BJ (cell line): Measurements from ENCODE around the gene RIMS1. TPM values are rescaled to one million over a fixed set of nuclear protein-coding genes. Genes with fewer than 3 reads are reported as not detected.

ENCODE experiments used
- CTCF ChIA-PET: fragments of 350-600 bp; formaldehyde crosslinking; extraction: SDS; loops from one replicate; lab custom pipeline; 2021; ENCODE audit warnings: antibody characterized with exemption, inconsistent platforms; lab: Yijun Ruan, JAX
- POLR2A ChIA-PET: fragments of 300-600 bp; sonication (Branson Sonifier 250); formaldehyde crosslinking; extraction: SDS; loops from one replicate; lab custom pipeline; 2021; ENCODE audit warnings: antibody characterized with exemption; lab: Charles Lee
- DNase-seq: peaks from one replicate; pipeline ENCODE4 v3.0.0-alpha.2; 2011; ENCODE audit warnings: low read depth
- H3K27me3 ChIP-seq: 2 replicates; pipeline ENCODE4 v1.6.0; 2011; ENCODE audit warnings: low read length; ENCODE audit not compliant: control insufficient read depth, insufficient read depth
- H3K36me3 ChIP-seq: 2 replicates; pipeline ENCODE4 v1.5.1; 2011; ENCODE audit warnings: low read length; ENCODE audit not compliant: control insufficient read depth, insufficient read depth
- H3K4me3 ChIP-seq: 2 replicates; pipeline ENCODE4 v1.5.1; 2011; ENCODE audit warnings: low read depth, mild to moderate bottlenecking, control low read depth, low read length
- polyA minus RNA-seq: library from RNA; depleted of rRNA, polyadenylated mRNA; stranded (reverse); fragments of >200 nt; gene quantifications from 2 replicates; pipeline ENCODE4 v1.2.3, GENCODE V29; 2011; rRNA and poly(A)+ RNA removed
- polyA plus RNA-seq: library from polyadenylated mRNA; depleted of rRNA; stranded (reverse); fragments of >200 nt; gene quantifications from 2 replicates; pipeline ENCODE4 v1.2.3, GENCODE V29; 2011; rRNA removed
- TF ChIP-seq, protein P1 (sequence below): IDR thresholded peaks from 2 replicates; pipeline ENCODE4 v1.5.1; 2011; ENCODE audit warnings: low read depth, mild to moderate bottlenecking, control low read depth, inconsistent platforms, low read length, moderate library complexity; ENCODE audit not compliant: insufficient read depth

Gene RIMS1
- polyA plus RNA-seq, result 0.28 and 0.29 TPM in 2 replicates
- polyA minus RNA-seq, result 2.6 and 4.1 TPM in 2 replicates

DNA sequence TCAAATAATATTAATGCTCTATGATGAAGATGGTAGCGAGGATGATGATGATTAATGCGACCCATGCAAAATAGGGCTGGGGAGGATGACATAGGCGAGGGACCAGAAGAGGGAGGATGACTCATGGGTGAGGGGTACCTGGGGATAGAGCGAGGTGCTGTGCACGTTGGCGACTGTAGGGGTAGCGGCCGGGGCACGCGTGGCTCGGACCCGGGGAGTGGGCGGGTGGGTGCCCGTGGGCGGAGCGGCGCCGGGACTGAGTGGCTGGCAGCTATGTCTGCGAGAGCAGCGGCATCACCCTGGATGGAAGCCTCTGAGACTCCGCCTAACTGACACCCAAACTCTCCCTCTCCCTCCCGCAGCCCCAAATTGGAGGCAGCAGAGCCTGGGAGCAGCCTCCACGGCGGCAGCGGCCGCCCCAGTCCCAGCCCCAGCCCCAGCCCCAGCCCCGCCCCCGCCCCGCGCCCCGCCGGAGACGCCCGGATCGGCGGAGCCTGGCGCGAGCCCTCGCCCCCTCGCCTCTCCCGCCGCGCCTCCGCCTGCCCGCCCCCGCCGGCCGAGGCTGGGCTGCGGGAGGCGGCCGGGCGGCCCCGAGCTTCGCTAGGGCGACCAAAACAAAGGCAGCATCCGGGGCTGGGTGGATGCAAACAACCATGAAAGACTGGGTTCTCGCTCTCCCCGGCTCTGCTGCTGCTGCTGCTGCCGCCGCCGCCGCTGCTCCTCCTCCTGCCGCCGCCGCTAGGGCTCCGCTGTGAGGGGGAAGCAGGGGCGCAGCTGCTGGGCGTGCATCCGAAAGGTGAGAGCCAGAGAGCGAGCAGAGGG, at the start of gene RIMS1:
Gene RIMS1 (plus strand): TSS at position 367 of the 822 bp plus-strand sequence. CDS start 474 bp downstream, outside the sequence.
- H3K4me3 ChIP-seq, result peak within 1 kb of the TSS; percentile 52
- TF ChIP-seq, protein P1, sequence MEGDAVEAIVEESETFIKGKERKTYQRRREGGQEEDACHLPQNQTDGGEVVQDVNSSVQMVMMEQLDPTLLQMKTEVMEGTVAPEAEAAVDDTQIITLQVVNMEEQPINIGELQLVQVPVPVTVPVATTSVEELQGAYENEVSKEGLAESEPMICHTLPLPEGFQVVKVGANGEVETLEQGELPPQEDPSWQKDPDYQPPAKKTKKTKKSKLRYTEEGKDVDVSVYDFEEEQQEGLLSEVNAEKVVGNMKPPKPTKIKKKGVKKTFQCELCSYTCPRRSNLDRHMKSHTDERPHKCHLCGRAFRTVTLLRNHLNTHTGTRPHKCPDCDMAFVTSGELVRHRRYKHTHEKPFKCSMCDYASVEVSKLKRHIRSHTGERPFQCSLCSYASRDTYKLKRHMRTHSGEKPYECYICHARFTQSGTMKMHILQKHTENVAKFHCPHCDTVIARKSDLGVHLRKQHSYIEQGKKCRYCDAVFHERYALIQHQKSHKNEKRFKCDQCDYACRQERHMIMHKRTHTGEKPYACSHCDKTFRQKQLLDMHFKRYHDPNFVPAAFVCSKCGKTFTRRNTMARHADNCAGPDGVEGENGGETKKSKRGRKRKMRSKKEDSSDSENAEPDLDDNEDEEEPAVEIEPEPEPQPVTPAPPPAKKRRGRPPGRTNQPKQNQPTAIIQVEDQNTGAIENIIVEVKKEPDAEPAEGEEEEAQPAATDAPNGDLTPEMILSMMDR, result peak; percentile 58
- DNase-seq, result no peak
- ChIA-PET CTCF (interaction anchor here (0.6 to 0.8 kb wide), 2 partner anchors 15 to 117 kb away, joined by 3 read pairs; no protein-coding TSS in a partner anchor), POLR2A (no interaction called here)
- no peaks in the 10 kb centered on the region for H3K36me3 ChIP-seq
- H3K27me3 ChIP-seq, result peaks cover 18% of the 10 kb centered on the region

DNA sequence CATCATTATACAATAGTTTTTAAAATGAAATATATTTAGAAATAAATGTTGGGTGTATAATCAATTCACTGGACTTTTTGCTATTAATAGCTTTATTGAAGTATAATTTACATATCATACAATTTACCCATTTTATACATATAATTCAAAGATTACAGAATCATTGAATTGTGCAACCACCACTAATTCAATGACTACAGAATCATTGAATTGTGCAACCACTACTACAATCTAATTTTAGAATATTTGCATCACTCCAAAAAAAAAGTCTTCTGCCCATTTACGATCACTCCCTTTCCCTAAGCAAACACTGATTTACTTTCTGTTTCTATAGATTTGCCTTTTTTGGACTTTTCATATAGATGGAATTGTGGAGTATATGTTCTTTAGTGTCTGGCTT, 35.1 kb upstream of the RIMS1 start:
- Histone ChIP-seq H3K27me3 (0 out of 2 replicates have a peak, but pooled peaks cover 2% of the 10 kb centered on the region), H3K4me3 (no peak overlapping the region), H3K36me3 (no peaks in the 10 kb centered on the region)
- ChIA-PET CTCF (no interaction called here), POLR2A (no interaction called here)
- DNase-seq, result no peak
- TF ChIP-seq, protein P1, result no peak

- TF ChIP-seq, protein P1, result no peak
- Histone ChIP-seq H3K4me3 (no peak overlapping the region), H3K27me3 (0 out of 2 replicates have a peak, but pooled peaks cover 2% of the 10 kb centered on the region), H3K36me3 (no peaks in the 10 kb centered on the region)
- ChIA-PET CTCF (interaction anchor here (0.5 to 0.8 kb wide), 2 partner anchors 233 to 352 kb away, joined by 3 read pairs; no protein-coding TSS in a partner anchor), POLR2A (no interaction called here)
- DNase-seq, result no peak
Measured at GRCh38 chr6:71852948-71853347, 33.4 kb upstream of the RIMS1 start.

- no peak for DNase-seq
- CTCF ChIA-PET, result no interaction called here
- TF ChIP-seq, protein P1, result peak; percentile 22; the same call in 1 of the 2 replicates
- no peaks in the 10 kb centered on the region for H3K36me3 ChIP-seq
- no peak overlapping the region for H3K4me3 ChIP-seq
- POLR2A ChIA-PET, result no interaction called here
- no peaks in the 10 kb centered on the region for H3K27me3 ChIP-seq
Measured at GRCh38 chr6:71855406-71855805, 30.9 kb upstream of the RIMS1 start.

DNA sequence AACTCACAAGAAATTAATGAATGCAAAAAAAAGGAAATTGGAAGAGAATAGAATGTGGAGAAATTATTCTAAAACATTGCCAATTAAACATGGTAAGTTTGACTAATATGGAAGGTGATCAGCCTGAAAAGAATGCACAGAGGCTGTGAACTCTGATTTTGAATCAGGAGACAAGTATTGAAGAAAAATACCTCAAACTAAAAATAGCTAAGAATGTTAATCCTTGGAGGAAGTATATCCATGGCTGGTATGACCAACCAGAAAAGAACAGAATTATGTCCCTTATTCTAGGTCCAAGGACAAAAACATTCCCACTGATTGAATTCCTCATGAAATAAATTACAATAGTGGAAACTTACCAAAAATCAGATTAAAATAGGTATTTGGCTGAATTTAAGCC, 7.3 kb upstream of the RIMS1 start:
- peak; percentile 19 for DNase-seq
- H3K4me3 ChIP-seq, result no peak overlapping the region
- POLR2A ChIA-PET, result no interaction called here
- CTCF ChIA-PET, result no interaction called here
- no peaks in the 10 kb centered on the region for H3K36me3 ChIP-seq
- TF ChIP-seq, protein P1, result no peak
- no peaks in the 10 kb centered on the region for H3K27me3 ChIP-seq
